ENCODE data around the gene HSD11B2. TPM values are rescaled to one million over a fixed set of nuclear protein-coding genes. Genes with fewer than 3 reads are reported as not detected.

Gene HSD11B2
- total and polyA plus RNA-seq, 2 of the 4 experiments (the other 2 are of a cell fraction): 0.26 TPM; not detected in 1

GRCh38 chr16:67461600-67462278 is 30.8 kb downstream of the HSD11B2 start:
- H4K20me1 ChIP-seq (ENCODE audit: insufficient read depth, low read length): peaks cover 99% of the 10 kb centered on the region
- peaks cover 16% of the 10 kb centered on the region for H3K9me1 ChIP-seq (ENCODE audit: insufficient read depth, low read length)
- no peak for ATAC-seq (ENCODE audit: low read depth)
- H2BK120ac ChIP-seq (ENCODE audit: low read depth, low read length): no peak overlapping the region
- DNase-seq: no peak
- peaks cover 6% of the 10 kb centered on the region for H3K36me3 ChIP-seq (ENCODE audit: control insufficient read depth, insufficient read depth, low read length)
- H3K23ac ChIP-seq (ENCODE audit: low read depth, low read length): no peak overlapping the region
- CTCF ChIA-PET: interaction anchor here (1.2 kb wide), 1 partner anchor 14 kb away, joined by 3 read pairs; no protein-coding TSS in a partner anchor
- H2AFZ ChIP-seq (replicated peaks; ENCODE audit: low read length, poor library complexity): peak overlapping the region; percentile 39
- H3K56ac ChIP-seq (ENCODE audit: extremely low read depth, insufficient read depth, low read length): no peak overlapping the region
- H3K4me3 ChIP-seq (ENCODE audit: insufficient read depth, low read depth, low read length): no peak overlapping the region
- no peak overlapping the region for H2BK15ac ChIP-seq (ENCODE audit: low read depth, low read length)
- H3K4me1 ChIP-seq (ENCODE audit: control insufficient read depth, insufficient read depth, low read length): peaks cover 27% of the 10 kb centered on the region
- peaks cover 23 to 97% of the 10 kb centered on the region in 2 experiments for H3K79me1 ChIP-seq (ENCODE audit: low read depth in 1 of 2, low read length in 2 of 2)
- H3K27ac ChIP-seq (ENCODE audit: insufficient read depth, low read length): no peak overlapping the region
- no peak overlapping the region for H3K4ac ChIP-seq (ENCODE audit: low read depth, low read length)
- H3K9ac ChIP-seq (ENCODE audit: low read depth, low read length): no peak overlapping the region
- in situ Hi-C loops (cut with MboI; ENCODE audit: low sequenced_read_pairs): no loop called here
- no peak overlapping the region for H4K8ac ChIP-seq (ENCODE audit: low read depth in 2 of 2, low read length in 2 of 2)
- 77% methylated on average over 5 of the region's 8 CpGs; no CpG with 5 or more reads in 1 of the 2 experiments for WGBS, 2 experiments (ENCODE audit: extremely low coverage in 2 of 2, insufficient read length in 1 of 2)
- H2AK5ac ChIP-seq (ENCODE audit: low read depth, low read length): no peak overlapping the region
- no peaks in the 10 kb centered on the region for H3K9me3 ChIP-seq (ENCODE audit: control insufficient read depth, insufficient read depth, low read length)
- no peak overlapping the region for H2BK20ac ChIP-seq (ENCODE audit: low read depth, low read length)
- H4K5ac ChIP-seq (ENCODE audit: low read depth, low read length): no peak overlapping the region
- no peak overlapping the region for H2BK5ac ChIP-seq (ENCODE audit: low read depth, low read length, poor library complexity, severe bottlenecking)
- no peaks in the 10 kb centered on the region for H3K27me3 ChIP-seq (ENCODE audit: control insufficient read depth, insufficient read depth, low read length)
- BruUV-seq (replicated peaks): no TSS peak
- H3K14ac ChIP-seq (replicated peaks; ENCODE audit: low read depth, low read length): no peak overlapping the region
- TF ChIP-seq MAFK (IDR thresholded peaks at IDR 0.05; ENCODE audit: low read depth, low read length) (no peak), CHD1 (IDR thresholded peaks at IDR 0.05; ENCODE audit: low read depth, low read length) (no peak), CEBPB (IDR thresholded peaks at IDR 0.05; ENCODE audit: low read depth, low read length) (no peak), NFE2L2 (IDR thresholded peaks at IDR 0.05; ENCODE audit: low read depth, low read length) (no peak)
- H3K18ac ChIP-seq (ENCODE audit: low read depth, low read length): no peak overlapping the region
- dilution Hi-C loops (cut with HindIII; ENCODE audit: low sequenced_read_pairs, unreplicated experiment): no loop called here
- no peak overlapping the region for H3K4me2 ChIP-seq (ENCODE audit: low read depth, low read length)
- no peak overlapping the region for H4K91ac ChIP-seq (ENCODE audit: insufficient read depth, low read depth, low read length)
- intact Hi-C loops (cut with micrococcal nuclease): no loop called here
- H2AK9ac ChIP-seq (replicated peaks; ENCODE audit: low read depth, low read length, poor library complexity): peak overlapping the region; percentile 5
- POLR2A ChIA-PET (ENCODE audit: unreplicated experiment): interaction anchor here (1.1 kb wide), 1 partner anchor 217 kb away, joined by 3 read pairs; no protein-coding TSS in a partner anchor

All from IMR-90 (cell line).